Liver (tissue), 9 donors: ENCODE measurements around the gene IMMP1L. TPM values are rescaled to one million over a fixed set of nuclear protein-coding genes. Genes with fewer than 3 reads are reported as not detected.

Source experiments
- DNase-seq: peaks from one replicate; pipeline ENCODE4 v3.0.0-alpha.2; 2017; ENCODE audit warnings: low spot score
- H3K27ac ChIP-seq, 2 donors: one replicate each; pipeline ENCODE4 v1.7.0; 2013; ENCODE audit warnings: inconsistent platforms in 2 of 2, low read length in 2 of 2, control low read depth in 1 of 2, low read depth in 1 of 2, mild to moderate bottlenecking in 1 of 2
- H3K27me3 ChIP-seq, 4 donors: one replicate each; pipeline versions ENCODE4 v1.6.1 to v1.7.0; 2013; ENCODE audit warnings: low read length in 3 of 4, inconsistent platforms in 1 of 4, mild to moderate bottlenecking in 1 of 4, moderate library complexity in 1 of 4; ENCODE audit not compliant: control insufficient read depth in 4 of 4, insufficient read depth in 4 of 4
- H3K36me3 ChIP-seq, 4 donors: one replicate each; pipeline versions ENCODE4 v1.6.1 to v1.7.0; 2013; ENCODE audit warnings: low read length in 3 of 4, mild to moderate bottlenecking in 3 of 4, low read depth in 1 of 4, moderate library complexity in 1 of 4; ENCODE audit not compliant: control insufficient read depth in 4 of 4, insufficient read depth in 3 of 4
- H3K4me1 ChIP-seq, 4 donors: one replicate each; pipeline versions ENCODE4 v1.6.1 to v1.7.0; 2013; ENCODE audit warnings: low read length in 3 of 4, mild to moderate bottlenecking in 3 of 4, moderate library complexity in 1 of 4; ENCODE audit not compliant: control insufficient read depth in 4 of 4, insufficient read depth in 4 of 4
- H3K4me3 ChIP-seq, 3 donors: one replicate each; pipeline versions ENCODE4 v1.6.1 to v1.7.0; 2013; ENCODE audit warnings: low read length in 3 of 3, control low read depth in 1 of 3, low read depth in 1 of 3, mild to moderate bottlenecking in 1 of 3
- H3K9ac ChIP-seq, 2 donors: one replicate each; pipeline ENCODE4 v1.7.0; 2013; ENCODE audit warnings: low read length in 2 of 2, mild to moderate bottlenecking in 2 of 2, moderate library complexity in 2 of 2, control low read depth in 1 of 2, low read depth in 1 of 2
- H3K9me3 ChIP-seq, 4 donors: one replicate each; pipeline versions ENCODE4 v1.6.1 to v1.7.0; 2013; ENCODE audit warnings: low read length in 3 of 4; ENCODE audit not compliant: control insufficient read depth in 4 of 4
- EGR1 ChIP-seq, 2 donors: IDR thresholded peaks; 2 replicates each; pipeline ENCODE4 v1.6.1; 2016 to 2018; ENCODE audit warnings: antibody characterized with exemption in 2 of 2, low read depth in 2 of 2
- FOXA1 ChIP-seq: IDR thresholded peaks from 2 replicates; pipeline ENCODE4 v1.6.1; 2016; ENCODE audit warnings: antibody characterized with exemption
- FOXA2 ChIP-seq: IDR thresholded peaks from 2 replicates; pipeline ENCODE4 v1.6.1; 2016; ENCODE audit warnings: antibody characterized with exemption
- HNF4A ChIP-seq, 2 donors: conservative IDR thresholded peaks; 2 replicates each; pipeline ENCODE4 v1.6.1; 2016; ENCODE audit warnings: antibody characterized with exemption in 2 of 2, mild to moderate bottlenecking in 2 of 2
- HNF4G ChIP-seq: IDR thresholded peaks from 2 replicates; pipeline ENCODE4 v1.6.1; 2016; ENCODE audit warnings: antibody characterized with exemption
- JUND ChIP-seq, 2 donors: IDR thresholded peaks; 2 replicates each; pipeline ENCODE4 v1.6.1; 2016; ENCODE audit warnings: antibody characterized with exemption in 2 of 2
- NR2F2 ChIP-seq: IDR thresholded peaks from 2 replicates; pipeline ENCODE4 v1.6.1; 2016; ENCODE audit warnings: antibody characterized with exemption
- SP1 ChIP-seq: IDR thresholded peaks from 2 replicates; pipeline ENCODE4 v1.6.1; 2018; ENCODE audit warnings: antibody characterized with exemption, mild to moderate bottlenecking
- TAF1 ChIP-seq: conservative IDR thresholded peaks from 2 replicates; pipeline ENCODE4 v1.6.1; 2016; ENCODE audit warnings: antibody characterized with exemption, mild to moderate bottlenecking
- YY1 ChIP-seq: IDR thresholded peaks from 2 replicates; pipeline ENCODE4 v1.6.1; 2016; ENCODE audit warnings: antibody characterized with exemption, mild to moderate bottlenecking
- WGBS: extraction: QIAGEN DNeasy Blood & Tissue Kit; methylation state at CpG from one replicate; pipeline ENCODE4 v1.1.7; 2013; 5-methylcytosine and 5-hydroxymethylcytosine counted together
- polyA plus RNA-seq, 2 donors: library from polyadenylated mRNA; stranded (reverse) in 1 of 2; unstranded in 1 of 2; fragments of 200-250 nt in 1 of 2; fragments of >200 nt in 1 of 2; fragmentation: Nextera tagmentation in 1 of 2; extraction: Ambion mirVana in 1 of 2; gene quantifications; one replicate each; pipeline versions ENCODE4 v1.2.1 to v1.2.3, GENCODE V29; 2013 to 2015
- total RNA-seq, 2 donors: library from RNA; depleted of rRNA; stranded (reverse); fragments of >200 nt; gene quantifications; one replicate each; pipeline ENCODE4 v1.2.3, GENCODE V29; 2014
- TF ChIP-seq, protein P1 (sequence below): IDR thresholded peaks from 2 replicates; pipeline ENCODE4 v1.6.1; 2016; ENCODE audit warnings: antibody characterized with exemption
- TF ChIP-seq, protein P2 (sequence below): fragments of 150-350 bp; IDR thresholded peaks from 2 replicates; pipeline ENCODE4 v1.5.1; 2017; ENCODE audit warnings: improper control_type of control experiment, low read depth, low read length; ENCODE audit not compliant: missing input control
- TF ChIP-seq, protein P3 (sequence below): IDR thresholded peaks from 2 replicates; pipeline ENCODE4 v1.6.1; 2016; ENCODE audit warnings: antibody characterized with exemption
- donor health status: healthy.
- donor health status: healthy.
- donor health status: healthy.
- donor health status: healthy.
- donor health status: healthy.

The IMMP1L gene
- total and polyA plus RNA-seq, 4 donors = 8.2 to 28.1 (median 15.2) TPM

DNA sequence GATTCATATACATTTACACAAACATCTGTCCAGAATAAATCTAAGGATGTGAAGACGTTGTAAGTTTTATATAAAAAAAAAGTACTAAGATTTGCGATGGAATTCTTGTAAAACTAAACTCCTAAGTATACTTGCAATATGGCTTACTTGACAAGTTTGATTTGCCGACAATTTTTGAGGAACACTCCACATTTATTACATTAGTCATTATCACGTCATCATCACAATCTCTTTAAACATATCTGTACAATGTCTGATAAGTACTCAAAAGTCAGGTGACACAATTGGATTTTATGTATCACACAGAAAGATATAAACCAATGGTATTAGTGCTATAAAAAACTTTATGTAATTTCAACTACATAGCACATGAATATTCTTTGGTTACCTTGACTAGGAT lies 30.4 kb downstream of the IMMP1L start:
- Histone ChIP-seq H3K27ac (no peak overlapping the region), H3K4me3 (no peak overlapping the region), H3K36me3 (no peaks in the 10 kb centered on the region), H3K9me3 (no peaks in the 10 kb centered on the region), H3K9ac (no peak overlapping the region), H3K4me1 (no peaks in the 10 kb centered on the region), H3K27me3 (no peaks in the 10 kb centered on the region)
- DNase-seq = no peak
- 96% methylated on average over 4 of the region's 4 CpGs for WGBS
- TF ChIP-seq, protein P1, sequence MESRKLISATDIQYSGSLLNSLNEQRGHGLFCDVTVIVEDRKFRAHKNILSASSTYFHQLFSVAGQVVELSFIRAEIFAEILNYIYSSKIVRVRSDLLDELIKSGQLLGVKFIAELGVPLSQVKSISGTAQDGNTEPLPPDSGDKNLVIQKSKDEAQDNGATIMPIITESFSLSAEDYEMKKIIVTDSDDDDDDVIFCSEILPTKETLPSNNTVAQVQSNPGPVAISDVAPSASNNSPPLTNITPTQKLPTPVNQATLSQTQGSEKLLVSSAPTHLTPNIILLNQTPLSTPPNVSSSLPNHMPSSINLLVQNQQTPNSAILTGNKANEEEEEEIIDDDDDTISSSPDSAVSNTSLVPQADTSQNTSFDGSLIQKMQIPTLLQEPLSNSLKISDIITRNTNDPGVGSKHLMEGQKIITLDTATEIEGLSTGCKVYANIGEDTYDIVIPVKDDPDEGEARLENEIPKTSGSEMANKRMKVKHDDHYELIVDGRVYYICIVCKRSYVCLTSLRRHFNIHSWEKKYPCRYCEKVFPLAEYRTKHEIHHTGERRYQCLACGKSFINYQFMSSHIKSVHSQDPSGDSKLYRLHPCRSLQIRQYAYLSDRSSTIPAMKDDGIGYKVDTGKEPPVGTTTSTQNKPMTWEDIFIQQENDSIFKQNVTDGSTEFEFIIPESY = no peak
- TF ChIP-seq NR2F2 (no peak), HNF4G (no peak), TAF1 (no peak), SP1 (no peak)
- TF ChIP-seq, protein P2, sequence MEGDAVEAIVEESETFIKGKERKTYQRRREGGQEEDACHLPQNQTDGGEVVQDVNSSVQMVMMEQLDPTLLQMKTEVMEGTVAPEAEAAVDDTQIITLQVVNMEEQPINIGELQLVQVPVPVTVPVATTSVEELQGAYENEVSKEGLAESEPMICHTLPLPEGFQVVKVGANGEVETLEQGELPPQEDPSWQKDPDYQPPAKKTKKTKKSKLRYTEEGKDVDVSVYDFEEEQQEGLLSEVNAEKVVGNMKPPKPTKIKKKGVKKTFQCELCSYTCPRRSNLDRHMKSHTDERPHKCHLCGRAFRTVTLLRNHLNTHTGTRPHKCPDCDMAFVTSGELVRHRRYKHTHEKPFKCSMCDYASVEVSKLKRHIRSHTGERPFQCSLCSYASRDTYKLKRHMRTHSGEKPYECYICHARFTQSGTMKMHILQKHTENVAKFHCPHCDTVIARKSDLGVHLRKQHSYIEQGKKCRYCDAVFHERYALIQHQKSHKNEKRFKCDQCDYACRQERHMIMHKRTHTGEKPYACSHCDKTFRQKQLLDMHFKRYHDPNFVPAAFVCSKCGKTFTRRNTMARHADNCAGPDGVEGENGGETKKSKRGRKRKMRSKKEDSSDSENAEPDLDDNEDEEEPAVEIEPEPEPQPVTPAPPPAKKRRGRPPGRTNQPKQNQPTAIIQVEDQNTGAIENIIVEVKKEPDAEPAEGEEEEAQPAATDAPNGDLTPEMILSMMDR = no peak
- TF ChIP-seq, protein P3, sequence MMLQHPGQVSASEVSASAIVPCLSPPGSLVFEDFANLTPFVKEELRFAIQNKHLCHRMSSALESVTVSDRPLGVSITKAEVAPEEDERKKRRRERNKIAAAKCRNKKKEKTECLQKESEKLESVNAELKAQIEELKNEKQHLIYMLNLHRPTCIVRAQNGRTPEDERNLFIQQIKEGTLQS = no peak

DNA sequence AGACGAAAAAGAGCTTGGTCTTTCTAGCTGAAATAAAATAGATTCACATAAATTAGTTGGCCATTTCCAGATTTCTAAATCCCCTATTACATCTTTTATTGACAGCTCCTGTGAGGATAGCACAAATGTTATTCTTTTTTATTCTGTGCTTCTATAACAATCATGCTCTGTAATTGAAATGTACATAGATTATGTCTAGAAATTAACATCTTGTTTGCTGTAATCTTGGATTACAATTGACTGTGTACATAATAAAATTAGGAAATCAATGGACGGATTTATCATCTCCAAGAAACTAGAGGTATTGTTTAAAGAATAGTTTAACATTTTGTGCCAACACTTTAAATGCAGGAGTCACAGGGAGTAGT lies 31.2 kb downstream of the IMMP1L start:
- no peak overlapping the region for H3K9ac ChIP-seq
- no peaks in the 10 kb centered on the region for H3K9me3 ChIP-seq
- H3K4me3 ChIP-seq = no peak overlapping the region
- H3K36me3 ChIP-seq = no peaks in the 10 kb centered on the region
- H3K27ac ChIP-seq = no peak overlapping the region
- TF ChIP-seq FOXA1 = no peak
- no peak for TF ChIP-seq FOXA2
- TF ChIP-seq TAF1 = no peak
- no peak for TF ChIP-seq JUND (IDR thresholded peaks at IDR 0.05)
- TF ChIP-seq YY1 = no peak
- no peak for TF ChIP-seq HNF4A (conservative IDR thresholded peaks at IDR 0.05)
- TF ChIP-seq, protein P1 = no peak
- no peak for TF ChIP-seq EGR1 (IDR thresholded peaks at IDR 0.05; ENCODE audit: low read depth in 2 of 2)
- no peak for TF ChIP-seq HNF4G
- no peak for TF ChIP-seq SP1
- H3K27me3 ChIP-seq = no peaks in the 10 kb centered on the region
- 85% methylated on average over 2 of the region's 2 CpGs for WGBS
- no peak for DNase-seq
- H3K4me1 ChIP-seq = no peaks in the 10 kb centered on the region
